Ishikawa (cell line): Measurements from ENCODE around the gene SAMHD1.

Source experiments
- CEBPB ChIP-seq: IDR thresholded peaks from 2 replicates; pipeline ENCODE4 v1.6.1; 2012
- EP300 ChIP-seq: IDR thresholded peaks from 2 replicates; pipeline ENCODE4 v1.6.1; 2012; ENCODE audit warnings: borderline replicate concordance
- FOXM1 ChIP-seq: IDR thresholded peaks from 2 replicates; pipeline ENCODE4 v1.6.1; 2012; ENCODE audit warnings: low read depth, borderline replicate concordance
- TCF12 ChIP-seq: IDR thresholded peaks from 2 replicates; pipeline ENCODE4 v1.6.1; 2012; ENCODE audit warnings: low read depth
- YY1 ChIP-seq: IDR thresholded peaks from 2 replicates; pipeline ENCODE4 v1.6.1; 2012; ENCODE audit warnings: low read depth

GRCh38 chr20:36908603-36909002 is 42.9 kb downstream of the SAMHD1 start:
- TF ChIP-seq FOXM1 (no peak), EP300 (no peak), TCF12 (no peak), CEBPB (no peak), YY1 (no peak)
